Neutrophil (primary cell): ENCODE measurements around the gene CREBBP.

Experiments
- H3K27ac ChIP-seq: fragments of 200-600 bp; sonication (generic); 2 replicates; pipeline ENCODE4 v1.5.1; 2016; ENCODE audit warnings: mild to moderate bottlenecking, moderate library complexity
- H3K27me3 ChIP-seq: fragments of 200-600 bp; sonication (generic); 2 replicates; pipeline ENCODE4 v1.6.0; 2016; ENCODE audit warnings: mild to moderate bottlenecking
- H3K36me3 ChIP-seq: fragments of 200-600 bp; sonication (generic); 2 replicates; pipeline ENCODE4 v1.5.1; 2017
- H3K4me1 ChIP-seq, 2 experiments: fragments of 200-600 bp in 1 of 2; sonication (generic) in 1 of 2; 1 replicate in 1 of 2; 2 replicates in 1 of 2; pipeline versions ENCODE4 v1.5.1 to v1.6.1; 2013 to 2016; ENCODE audit warnings: low read depth in 1 of 2, low read length in 1 of 2, mild to moderate bottlenecking in 1 of 2, moderate library complexity in 1 of 2; ENCODE audit not compliant: control insufficient read depth in 1 of 2, insufficient read depth in 1 of 2
- H3K4me3 ChIP-seq, 2 experiments: fragments of 200-600 bp in 1 of 2; sonication (generic) in 1 of 2; 1 replicate in 1 of 2; 2 replicates in 1 of 2; pipeline ENCODE4 v1.5.1; 2013 to 2016; ENCODE audit warnings: low read depth in 1 of 2, low read length in 1 of 2, mild to moderate bottlenecking in 1 of 2, moderate library complexity in 1 of 2
- H3K9me3 ChIP-seq: fragments of 200-600 bp; sonication (generic); 2 replicates; pipeline ENCODE4 v1.5.1; 2016
- CTCF ChIP-seq: fragments of 200-600 bp; sonication (generic); IDR thresholded peaks from 2 replicates; pipeline ENCODE4 v1.5.1; 2016; ENCODE audit warnings: antibody characterized with exemption

The CREBBP gene

GRCh38 chr16:3771513-3771912 lies 109.0 kb downstream of the CREBBP start:
- Histone ChIP-seq H3K9me3 (no peaks in the 10 kb centered on the region), H3K4me3 (no peak overlapping the region), H3K36me3 (peaks cover 100% of the 10 kb centered on the region), H3K4me1 (no peaks in the 10 kb centered on the region), H3K27ac (no peak overlapping the region), H3K27me3 (no peaks in the 10 kb centered on the region)
- TF ChIP-seq CTCF, result no peak

- TF ChIP-seq CTCF, result no peak
- Histone ChIP-seq H3K9me3 (no peaks in the 10 kb centered on the region), H3K36me3 (peaks cover 100% of the 10 kb centered on the region), H3K4me3 (no peak overlapping the region), H3K27ac (no peak overlapping the region), H3K27me3 (no peaks in the 10 kb centered on the region), H3K4me1 (no peaks in the 10 kb centered on the region)
Observed at GRCh38 chr16:3770530-3770929, 110.0 kb downstream of the CREBBP start.

- Histone ChIP-seq H3K9me3 (no peaks in the 10 kb centered on the region), H3K36me3 (peaks cover 100% of the 10 kb centered on the region), H3K4me3 (no peak overlapping the region), H3K27me3 (no peaks in the 10 kb centered on the region), H3K27ac (no peak overlapping the region), H3K4me1 (no peaks in the 10 kb centered on the region)
- no peak for TF ChIP-seq CTCF
Observed at GRCh38 chr16:3769942-3770341, 110.6 kb downstream of the CREBBP start.

DNA sequence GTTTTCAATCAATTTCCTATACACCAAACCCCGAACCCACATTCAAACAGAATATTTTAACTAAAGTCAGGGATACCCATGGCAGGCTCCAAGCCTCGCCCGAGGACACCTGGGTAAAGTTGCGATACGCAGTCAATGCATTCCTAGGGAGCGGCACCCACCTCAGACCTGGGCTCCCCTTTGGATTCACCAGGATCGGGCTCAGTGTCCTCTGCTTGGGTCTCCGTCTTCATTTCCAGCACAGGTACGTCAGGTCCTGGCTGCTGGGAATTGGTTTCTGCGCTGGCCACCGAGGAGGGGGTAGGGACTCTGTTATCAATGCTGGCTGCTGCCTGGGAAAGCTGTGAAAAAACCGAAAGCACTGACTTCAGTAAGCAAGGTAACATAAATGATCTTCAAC lies 111.5 kb downstream of the CREBBP start:
- Histone ChIP-seq H3K36me3 (peaks cover 100% of the 10 kb centered on the region), H3K27ac (no peak overlapping the region), H3K27me3 (no peaks in the 10 kb centered on the region)

DNA sequence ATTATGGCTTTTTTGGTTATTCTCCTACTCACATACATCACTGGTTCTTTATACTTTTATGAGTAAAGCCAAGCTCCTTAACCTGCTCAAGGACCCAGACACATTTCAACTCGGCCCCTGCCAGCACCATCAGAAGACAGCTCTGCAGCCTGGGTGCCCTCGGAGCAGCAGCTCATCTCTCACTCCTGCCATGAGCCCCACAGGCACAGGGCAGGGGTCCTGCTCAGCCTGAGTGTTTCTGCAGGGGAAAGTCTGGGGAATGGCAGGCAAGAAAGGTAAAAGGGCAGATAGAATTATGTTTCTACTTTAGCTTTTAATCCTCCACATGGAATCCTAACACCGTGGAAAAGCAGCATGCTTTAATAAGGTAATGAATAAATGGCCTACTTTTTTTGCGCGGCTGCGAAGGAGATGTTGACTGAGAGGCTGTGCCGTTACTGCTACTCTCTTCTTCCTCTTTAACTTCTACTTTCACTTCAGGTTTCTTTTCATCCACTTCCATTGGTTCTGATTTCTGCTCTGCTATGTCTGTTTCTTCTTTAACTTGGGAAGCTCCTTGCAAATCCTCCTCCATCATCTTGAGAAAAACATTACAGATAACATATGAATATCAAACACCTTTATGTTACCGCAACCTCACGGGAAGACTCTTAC lies 113.1 kb downstream of the CREBBP start:
- TF ChIP-seq CTCF, result no peak
- Histone ChIP-seq H3K4me3 (no peak overlapping the region), H3K4me1 (no peaks in the 10 kb centered on the region), H3K9me3 (no peaks in the 10 kb centered on the region), H3K27me3 (no peaks in the 10 kb centered on the region), H3K27ac (no peak overlapping the region), H3K36me3 (peaks cover 100% of the 10 kb centered on the region)

More for the DNA sequence above, 111.5 kb downstream of the CREBBP start:
- no peak for TF ChIP-seq CTCF
- Histone ChIP-seq H3K9me3 (no peaks in the 10 kb centered on the region), H3K4me3 (no peak overlapping the region), H3K4me1 (no peaks in the 10 kb centered on the region)
